Fibroblast of upper back skin (primary cell): ENCODE results near the gene DMXL1.

ENCODE experiments used
- DNase-seq: peaks from one replicate; pipeline ENCODE4 v3.0.0-alpha.2; 2013

Gene DMXL1

DNA sequence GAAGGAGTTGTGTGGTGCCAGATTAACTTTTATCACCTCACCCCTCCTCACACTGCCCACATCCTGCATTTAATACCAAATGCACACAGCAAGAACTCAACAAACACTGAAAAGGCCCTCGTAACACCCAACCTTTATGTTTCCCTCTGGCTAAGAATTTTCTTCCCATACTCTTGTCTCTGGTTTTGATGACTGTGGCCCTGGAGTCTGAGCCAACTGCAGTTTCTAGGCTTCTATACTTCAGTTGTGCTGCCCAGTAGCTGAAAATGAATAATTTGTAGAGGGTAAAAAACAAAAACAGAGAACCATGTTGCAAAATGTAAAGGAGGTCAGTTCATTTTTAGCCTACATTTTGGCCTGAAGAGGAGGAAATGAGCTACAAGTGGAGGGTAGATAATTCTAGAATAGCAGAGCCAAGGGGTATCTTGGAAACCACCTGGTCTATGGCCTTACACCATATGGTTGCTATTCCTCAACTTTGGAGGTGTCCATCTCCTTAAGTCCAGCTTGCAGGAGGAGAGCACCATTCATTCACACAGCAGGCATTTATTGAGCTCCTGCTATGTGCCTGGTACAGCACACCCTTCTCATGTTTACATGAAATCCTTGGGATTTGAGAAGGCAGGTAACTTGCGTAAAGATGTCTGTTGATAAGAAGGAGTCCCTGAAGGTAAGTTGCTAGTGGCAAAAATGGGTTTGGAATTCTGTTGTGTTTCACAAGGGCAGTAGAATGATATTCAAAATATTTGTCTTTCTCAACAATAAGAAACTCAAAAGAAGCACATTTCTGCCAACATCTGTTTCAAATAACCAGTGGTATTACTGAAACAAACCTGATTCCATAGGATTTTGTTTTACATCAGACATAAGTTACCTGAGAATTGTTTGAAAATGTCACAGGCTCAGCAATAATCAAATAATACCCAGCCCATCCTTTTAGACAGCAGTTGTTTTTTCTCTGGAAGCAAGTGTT, 201.2 kb downstream of the DMXL1 start:
- DNase-seq = no peak

DNA sequence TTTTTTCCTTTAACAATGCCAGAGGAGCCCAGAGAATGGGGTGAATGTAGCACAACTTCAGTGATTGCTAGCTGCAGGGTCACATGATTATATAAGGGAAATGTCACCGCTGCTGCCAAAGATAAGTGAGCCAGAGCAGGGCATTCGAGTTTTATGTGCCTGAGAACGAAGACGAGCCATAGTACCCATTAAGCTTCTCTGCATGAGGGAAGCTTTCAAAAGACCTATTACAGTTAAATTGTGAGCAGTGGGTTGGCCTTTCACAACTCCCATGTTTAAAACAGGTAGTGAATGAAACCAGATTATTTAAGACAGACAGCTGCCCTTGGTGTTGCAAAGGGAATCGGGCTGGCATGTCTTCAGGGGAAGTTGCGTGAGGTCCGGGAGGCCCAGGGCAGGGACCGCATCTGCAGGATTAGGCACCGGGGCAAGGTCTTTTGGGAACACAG, 202.5 kb downstream of the DMXL1 start:
- no peak for DNase-seq

DNA sequence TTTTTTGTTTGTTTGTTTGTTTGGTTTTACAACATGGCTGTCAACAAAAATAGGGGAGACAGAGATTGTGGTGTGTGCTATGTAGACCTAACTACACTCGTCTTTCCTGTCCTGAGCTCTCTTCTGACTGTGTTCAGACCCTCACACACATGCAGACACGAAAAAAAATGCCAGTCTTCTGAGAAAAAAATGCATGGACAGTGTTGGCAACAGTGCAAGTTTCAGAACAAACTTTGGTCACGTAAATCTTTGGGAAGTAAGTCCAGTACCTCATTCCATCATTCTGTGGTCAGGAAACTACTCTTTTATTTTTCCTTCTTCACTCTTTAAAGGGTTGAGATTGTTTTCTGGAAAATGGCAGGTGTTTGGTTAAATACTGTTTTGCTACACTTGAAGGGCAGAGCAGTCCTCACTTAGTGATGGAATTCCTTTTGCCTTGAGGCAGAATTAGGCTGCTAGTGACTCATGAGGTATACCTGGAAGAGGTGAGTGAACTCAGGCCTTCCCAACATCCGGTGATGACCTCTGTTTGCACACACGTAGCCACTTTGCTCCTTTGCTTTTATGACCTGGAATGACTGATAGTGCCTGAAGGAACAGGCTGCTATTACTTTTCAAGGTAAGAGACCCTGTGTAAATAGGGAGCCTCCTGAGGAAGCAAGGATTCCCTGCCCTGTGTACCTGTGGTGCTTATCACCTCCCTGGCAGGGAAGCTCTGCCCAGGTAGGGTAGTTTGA, 203.3 kb downstream of the DMXL1 start:
- peak; percentile 60 for DNase-seq

DNA sequence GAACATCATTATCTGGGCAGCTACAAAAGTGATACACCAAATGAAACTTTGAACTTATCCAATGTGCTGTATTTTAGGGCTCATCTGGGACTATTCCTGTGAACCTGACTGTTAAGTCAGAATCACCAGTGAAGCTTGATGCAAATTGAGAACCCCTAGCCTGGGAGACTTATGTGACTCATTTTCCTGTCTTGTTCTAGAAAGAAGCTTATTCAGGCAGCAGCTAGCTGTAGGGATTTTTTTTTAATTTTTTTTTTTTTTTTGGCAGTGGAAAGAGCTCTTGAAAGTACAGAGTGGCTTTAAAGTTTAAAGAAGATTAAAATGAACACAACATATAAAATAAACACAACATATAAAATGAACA, 203.9 kb downstream of the DMXL1 start:
- peak; percentile 79 for DNase-seq

DNA sequence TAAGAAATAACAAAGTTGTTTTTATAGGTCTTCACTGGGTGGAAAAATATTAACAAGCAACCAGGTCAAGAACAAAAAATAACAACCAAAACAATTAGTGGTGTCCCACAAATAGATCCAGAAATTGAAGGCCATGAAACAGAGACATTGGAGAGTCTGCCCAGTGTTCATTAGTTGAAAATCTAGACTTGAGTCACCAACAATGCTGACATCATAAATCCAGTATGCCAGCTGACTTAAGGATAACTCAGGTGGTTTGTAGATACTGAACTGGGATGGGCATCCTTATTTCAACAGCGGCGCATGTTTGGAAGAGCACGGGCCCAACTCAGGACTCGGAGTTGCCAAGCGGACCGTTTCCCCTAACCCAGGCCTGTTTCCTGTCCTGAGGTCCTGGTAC, 204.3 kb downstream of the DMXL1 start:
- no peak for DNase-seq

DNA sequence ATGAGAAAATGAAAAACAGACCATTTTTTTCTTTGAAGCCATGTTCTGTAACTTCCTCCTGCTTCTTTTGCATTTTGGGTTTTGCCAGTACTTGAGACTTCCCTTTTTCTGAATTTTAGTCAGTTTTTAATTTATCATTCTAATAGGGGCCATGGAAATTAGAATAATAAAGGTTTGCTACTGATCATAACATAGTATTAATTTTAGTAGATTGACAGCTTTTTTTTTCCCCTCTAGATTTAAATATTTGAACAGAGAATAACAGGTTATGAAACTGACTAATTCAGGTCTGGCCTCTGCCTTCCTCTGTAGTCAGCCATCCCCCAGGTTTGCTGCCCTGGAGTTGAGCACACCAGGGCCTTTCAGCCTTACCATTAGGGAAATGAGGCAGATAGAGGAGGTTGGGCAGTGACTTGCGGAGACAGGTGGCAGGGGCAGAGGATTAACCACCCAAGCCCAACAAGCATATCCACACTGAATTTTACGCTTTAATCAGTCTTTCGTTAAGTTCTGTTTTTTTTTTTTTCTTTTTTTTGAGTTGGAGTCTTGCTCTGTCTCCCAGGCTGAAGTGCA, 204.8 kb downstream of the DMXL1 start:
- no peak for DNase-seq

DNA sequence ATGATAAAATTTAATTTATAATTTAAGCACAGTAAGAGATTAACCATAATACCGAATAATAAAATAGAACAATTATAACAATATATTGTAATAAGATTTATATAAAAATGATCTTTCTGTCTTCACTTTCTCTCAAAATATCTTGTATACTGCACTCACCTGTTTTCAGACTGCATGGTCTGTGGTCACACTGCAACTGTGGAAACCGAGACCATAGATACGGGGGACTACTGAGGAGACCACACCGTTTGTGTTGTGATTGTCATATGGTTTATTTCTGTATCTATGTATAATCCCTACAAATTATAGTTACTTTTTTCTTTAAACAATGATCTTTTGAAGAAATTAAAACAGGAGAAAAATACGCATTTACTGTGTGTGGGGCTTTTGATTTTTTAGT, 206.1 kb downstream of the DMXL1 start:
- DNase-seq = no peak

DNA sequence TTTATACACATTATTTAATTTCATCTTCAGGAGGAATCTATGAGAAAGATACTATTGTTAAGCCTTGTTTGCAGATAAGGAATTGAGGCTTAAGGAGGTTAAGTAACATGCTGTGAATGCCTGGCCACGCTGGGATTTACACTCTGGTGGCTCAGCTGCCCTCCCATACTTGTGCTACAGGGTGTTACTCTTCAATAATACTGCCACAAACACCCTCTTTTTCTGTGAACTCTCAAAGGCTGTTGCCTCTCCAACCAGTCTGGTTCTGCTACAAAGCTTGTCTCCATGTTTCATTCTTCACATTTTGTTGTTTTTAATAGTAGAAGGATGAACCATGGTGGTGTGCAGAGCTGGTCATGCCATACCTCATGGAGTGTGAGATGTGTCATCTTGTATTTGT, 208.2 kb downstream of the DMXL1 start:
- DNase-seq = no peak

DNA sequence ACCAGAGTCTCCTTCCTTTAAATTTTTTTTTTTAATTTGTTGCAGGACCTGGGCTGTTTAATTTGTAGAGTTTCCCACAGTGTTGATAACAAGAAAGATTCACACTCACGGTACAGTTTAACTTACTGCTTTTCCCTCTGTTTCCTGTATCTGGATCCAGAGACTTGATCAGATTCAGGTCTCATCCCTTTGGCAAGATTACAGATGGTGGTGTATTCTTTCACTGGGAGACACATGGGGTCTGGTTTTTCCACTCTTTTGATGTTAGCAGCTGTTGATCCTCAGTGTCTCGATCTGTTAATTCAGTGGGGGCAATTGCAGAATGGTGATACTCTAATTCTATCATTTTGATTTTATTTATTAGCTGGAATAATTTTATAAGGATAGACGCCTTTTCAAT, 209.5 kb downstream of the DMXL1 start:
- no peak for DNase-seq

DNA sequence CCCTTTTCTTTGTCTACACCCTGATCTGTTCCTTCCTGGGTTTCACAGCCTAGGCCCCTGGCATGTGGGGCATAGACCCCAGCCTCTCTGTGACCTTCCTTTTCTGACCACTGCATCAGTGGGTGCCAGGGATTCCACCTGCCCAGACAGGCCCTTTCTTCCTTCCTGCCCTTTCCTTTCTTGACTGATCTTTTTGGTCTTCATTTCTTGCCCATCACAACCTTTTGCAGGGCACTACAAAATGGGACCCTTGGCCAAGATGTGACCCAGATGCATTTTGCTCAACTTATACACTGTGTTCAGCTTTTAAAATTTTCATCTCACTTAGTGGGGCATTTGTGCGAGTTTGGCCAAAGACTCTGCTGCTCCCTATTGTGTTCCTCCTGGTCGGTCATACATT, 211.7 kb downstream of the DMXL1 start:
- DNase-seq = no peak

DNA sequence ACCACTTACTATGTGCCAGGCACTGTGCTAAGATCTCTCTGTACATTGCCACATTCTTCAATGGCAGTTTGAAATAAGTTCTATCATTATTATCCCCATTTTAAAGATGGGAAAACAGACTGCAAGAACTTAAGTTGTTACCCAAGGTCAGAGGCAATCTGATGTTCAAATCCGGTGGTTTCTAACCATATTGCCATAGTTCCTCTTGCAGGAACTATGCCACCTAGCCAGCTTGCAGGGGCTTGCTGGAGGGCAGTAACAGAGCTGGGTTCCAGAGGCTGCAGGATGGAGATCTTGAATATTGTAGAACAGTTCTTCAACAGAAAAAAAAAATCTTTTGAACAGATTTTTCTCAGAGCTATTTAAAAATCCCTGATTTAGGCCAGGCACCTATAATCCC, 213.1 kb downstream of the DMXL1 start:
- DNase-seq = no peak

DNA sequence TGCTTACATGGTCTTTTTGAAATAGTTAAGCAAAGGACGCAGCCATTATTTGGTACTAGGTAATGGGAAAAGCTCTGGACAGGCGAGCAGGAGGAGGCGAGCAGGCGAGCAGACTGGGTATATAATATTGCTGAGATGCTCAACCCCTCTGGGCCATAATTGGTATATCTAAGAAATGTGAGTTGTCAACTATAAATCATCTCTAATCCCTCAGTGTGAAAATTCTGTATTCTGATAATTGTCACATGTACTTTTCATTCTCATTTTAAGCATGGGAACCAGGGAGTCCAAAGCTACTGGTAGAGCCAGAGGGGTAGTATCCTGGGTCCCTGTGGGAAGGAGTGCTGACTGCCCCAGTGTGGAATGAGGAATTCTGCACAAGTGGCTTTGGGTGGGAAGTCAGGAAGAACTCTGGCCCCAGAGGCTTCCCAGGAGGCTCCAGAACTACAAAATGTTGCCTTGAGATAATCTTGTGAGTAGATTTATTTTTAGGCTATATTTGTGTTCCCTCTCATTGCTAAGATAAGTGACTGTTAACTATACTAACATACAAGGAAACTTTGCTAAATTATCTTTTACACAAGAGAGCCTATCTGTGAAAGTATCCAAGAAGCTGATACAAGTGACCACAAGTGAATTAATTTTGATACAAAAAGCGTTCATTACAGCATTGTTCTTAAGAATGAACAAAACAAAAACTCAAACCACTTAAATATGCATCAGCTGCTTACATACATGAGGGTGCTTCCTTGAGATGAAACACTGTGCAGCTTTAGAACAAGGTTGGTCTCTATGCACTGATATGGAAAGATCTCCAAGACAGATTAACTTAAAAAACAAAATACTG, 214.4 kb downstream of the DMXL1 start:
- no peak for DNase-seq

DNA sequence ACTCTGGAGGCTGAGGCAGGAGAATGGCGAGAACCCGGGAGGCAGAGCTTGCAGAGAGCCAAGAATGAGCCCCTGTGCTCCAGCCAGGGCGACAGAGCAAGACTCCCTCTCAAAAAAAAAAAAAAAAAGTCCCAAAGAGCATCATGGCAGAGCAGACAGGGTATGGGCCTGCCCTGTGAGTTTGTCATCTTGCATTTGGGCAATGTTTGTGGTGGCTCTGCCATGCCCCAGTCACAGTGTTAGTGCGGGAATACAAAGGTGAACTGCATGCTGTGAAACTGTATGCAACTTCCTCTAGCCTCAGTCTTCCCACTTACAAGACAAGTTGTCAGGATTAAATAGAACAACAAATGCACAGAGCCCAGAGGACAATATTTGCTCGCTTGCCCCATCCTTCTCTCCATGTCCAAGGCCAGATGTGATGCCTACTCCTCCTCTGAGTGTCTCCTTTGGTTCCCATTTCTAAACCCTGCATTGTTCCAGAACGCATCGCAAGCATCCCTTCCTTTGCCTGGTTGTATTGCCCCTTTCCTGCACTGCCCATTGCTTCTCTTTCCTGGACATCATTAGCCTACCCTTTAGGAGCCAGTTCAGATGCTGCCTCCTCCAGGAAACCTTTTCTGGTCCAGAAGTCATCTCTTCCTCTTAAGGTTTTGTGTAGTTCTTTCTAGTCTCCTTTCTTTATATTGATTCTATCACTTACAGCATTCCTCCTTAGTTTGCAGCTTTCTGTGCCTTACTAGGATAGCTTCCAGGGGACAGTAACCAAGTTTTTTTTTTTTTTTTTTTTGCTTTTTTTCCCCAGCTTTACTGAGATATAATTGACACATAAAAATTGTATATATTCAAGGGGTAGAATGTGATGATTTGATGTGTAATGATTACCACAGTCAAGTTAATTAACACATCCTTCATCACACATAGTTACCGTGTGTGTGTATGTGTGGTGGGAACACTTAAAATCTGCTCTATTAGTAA, 215.9 kb downstream of the DMXL1 start:
- DNase-seq = no peak

DNA sequence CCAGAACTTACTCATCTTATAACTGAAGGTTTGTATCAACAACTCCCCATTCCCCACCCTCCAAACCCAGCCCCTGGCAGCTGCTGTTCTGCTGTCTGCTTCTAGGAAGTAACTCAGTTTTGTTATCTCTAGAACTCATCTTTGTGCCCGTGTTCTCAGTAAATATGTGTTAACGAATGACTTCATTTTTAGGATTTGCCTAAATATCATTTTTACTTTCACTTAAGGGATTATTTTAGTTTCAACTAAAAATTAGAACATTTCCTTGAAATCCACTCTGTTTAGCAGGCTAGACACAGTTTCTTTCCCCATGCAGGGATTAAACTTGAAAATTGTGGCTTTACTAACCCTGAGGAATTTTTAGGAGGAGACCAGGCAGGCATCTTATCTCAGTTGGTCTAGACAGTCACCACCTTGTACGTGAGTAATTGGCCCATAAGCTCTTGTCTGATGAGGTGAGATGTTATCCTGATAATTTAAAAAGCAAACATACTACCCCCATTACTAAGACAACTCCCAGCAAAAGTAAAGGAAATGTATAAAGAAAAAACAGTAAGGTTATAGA, 216.7 kb downstream of the DMXL1 start:
- DNase-seq = no peak

DNA sequence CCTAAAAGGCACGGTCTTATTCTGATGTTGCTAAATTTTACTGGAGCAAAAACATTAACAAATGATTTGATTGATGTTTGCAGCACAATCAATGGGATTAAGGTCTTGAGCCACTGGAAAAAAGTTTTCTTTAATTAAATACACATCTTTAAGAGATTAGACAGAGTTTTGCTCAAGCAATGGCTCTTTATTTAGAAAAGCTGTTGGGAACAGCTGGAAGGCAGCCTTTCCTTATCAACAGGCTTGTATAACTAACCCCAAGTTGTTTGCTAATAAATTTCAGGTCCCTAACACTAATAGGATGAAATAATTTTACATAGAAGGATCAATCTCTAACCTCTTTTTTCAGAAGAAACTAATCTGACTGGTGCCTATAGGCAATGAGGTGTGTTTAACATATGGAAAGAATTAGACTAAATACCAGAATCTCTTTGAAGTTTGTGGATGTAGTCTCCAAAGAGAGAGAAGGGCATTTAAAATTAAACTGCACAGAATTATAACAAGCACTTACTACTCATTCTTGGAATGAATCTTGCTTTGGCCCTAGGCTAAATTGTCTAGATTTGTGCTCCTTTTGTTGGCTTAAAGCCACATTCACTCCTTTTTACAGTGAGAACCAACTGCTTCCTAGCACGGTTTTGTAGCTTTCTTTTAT, 217.6 kb downstream of the DMXL1 start:
- peak; percentile 40 for DNase-seq

DNA sequence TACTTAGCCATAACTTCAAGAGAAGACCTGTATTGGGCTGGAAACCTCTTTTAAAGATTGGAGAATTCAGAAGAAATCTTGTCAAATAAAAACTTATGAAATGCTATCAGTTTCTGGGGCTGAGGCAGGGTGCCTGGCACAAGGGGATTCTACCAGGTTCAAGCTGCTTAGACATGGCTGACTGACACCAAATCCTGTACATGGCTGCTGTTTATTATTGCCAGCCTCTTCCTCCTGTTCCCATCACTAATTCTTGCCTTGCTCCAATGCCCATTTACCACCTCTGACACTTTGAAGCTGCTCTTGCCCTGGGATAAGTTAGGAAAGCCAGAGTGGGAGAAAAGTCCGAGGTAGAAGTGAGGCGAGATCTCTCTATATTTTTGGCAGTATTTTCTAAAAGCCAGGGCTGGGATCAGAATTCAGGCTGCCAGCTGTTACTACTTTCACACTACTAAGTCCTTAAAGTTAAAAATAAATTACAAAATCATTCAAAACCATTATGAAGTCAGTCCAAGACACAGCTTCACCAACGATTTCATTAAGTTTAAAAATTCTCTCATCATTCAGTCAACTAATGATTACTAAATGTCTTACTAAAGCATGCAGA, 218.7 kb downstream of the DMXL1 start:
- no peak for DNase-seq

DNA sequence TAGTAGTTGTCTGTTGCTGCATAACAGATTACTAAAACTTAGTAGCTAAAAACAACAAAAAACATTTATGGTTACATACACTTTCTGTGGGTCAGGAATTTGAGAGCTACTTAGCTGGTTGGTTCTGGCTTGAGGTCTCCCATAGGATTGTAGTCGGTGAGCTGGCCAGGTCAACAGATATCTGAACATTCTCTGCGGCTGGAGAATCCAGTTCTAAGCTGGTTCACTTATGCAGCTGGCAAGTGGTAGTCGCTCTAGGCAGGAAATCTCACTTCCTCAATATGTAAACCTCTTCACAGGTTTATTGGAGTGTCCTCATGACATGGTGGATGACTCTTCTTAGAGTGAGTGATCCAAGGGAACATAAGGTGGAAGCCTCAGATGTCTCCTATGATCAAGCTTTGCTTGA, 219.3 kb downstream of the DMXL1 start:
- no peak for DNase-seq

DNA sequence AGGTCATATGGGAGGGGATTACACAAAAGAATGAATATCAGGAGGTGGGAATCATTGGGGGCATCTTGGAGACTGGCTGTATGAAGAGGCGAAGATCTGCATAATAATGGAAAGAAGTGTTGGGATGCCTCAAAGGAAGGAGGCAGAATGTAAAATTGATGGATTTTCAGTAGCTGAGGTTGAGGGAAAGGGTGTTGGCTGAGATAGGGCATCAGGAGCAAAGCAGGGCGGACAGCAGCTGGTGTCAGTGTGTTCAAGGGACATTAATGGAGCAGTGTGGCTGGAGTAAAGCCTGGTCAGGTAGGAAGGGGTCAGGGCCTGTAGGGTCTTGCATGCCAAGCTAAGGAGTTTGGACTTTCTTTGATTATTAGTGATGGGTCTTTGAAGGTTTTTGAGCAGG, 219.7 kb downstream of the DMXL1 start:
- no peak for DNase-seq

DNA sequence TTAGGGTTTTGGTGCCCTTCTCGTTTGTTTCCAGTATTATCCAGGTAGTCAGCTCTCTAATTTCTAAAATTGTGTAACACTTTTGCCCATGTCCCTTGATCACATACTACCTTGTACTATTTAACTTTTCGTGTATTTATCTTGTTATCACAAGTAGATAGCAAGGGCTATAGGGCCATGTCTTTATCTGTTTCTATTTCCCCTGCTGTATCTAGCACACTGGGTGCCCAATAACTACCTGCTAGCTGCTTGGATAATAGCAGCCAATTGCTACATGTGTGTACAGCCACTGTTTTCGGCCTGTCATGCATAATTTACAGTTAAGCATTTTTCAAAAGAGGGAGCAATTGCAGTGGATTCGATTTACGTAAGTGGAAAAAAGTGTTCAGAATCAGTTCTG, 220.2 kb downstream of the DMXL1 start:
- DNase-seq = no peak

DNA sequence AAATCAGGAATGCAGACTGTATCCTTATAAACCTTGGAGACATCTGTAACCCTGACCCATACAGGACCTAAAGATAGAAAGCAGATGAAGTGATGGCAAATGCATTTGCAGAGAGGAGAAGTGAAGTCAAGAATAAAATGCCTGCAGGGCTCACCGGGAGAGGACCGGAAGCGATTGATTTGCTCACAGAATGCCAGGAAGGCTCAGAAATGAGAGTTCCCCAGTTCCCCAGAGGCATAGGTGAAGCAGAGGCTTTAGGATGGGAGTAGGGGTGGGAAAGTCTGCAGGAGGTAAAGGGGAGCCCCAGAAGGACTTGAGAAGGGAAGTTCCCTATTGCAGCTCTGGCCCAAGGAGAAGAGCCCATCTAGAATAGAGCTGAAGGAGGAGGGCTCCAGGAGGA, 221.0 kb downstream of the DMXL1 start:
- no peak for DNase-seq
